Activated CD8-positive, alpha-beta memory T cell treated with anti-CD3 and anti-CD28 coated beads for 24 hours (primary cell): ENCODE data around the gene VWCE.
"Not testable (repeated sequence)": the region's sequence is repeated elsewhere in the genome, so short reads cannot be mapped to it uniquely, and the experiment has no call there.

Source experiments
- DNase-seq: peaks from one replicate; pipeline ENCODE4 v3.0.0-alpha.2; 2020

The VWCE gene

GRCh38 chr11:61250796-61251765 lies 44.0 kb downstream of the VWCE start:
- not testable (repeated sequence) for DNase-seq

GRCh38 chr11:61249201-61249600 lies 45.9 kb downstream of the VWCE start:
- not testable (repeated sequence) for DNase-seq

GRCh38 chr11:61248071-61248470 lies 47.0 kb downstream of the VWCE start:
- DNase-seq: not testable (repeated sequence)

GRCh38 chr11:61245284-61245964 lies 49.7 kb downstream of the VWCE start:
- DNase-seq: not testable (repeated sequence)

GRCh38 chr11:61241526-61241925 lies 53.6 kb downstream of the VWCE start:
- not testable (repeated sequence) for DNase-seq

- not testable (repeated sequence) for DNase-seq
Observed at GRCh38 chr11:61240875-61241274, 54.2 kb downstream of the VWCE start, which contains the start of gene PGA5. Gene PGA5, plus strand, starts transcription at chr11:61241175. Its CDS starts 52 bp downstream, at chr11:61241227.

GRCh38 chr11:61240288-61240687 lies 54.8 kb downstream of the VWCE start:
- DNase-seq: not testable (repeated sequence)

GRCh38 chr11:61237130-61237529 lies 58.0 kb downstream of the VWCE start:
- not testable (repeated sequence) for DNase-seq

- not testable (repeated sequence) for DNase-seq
Observed at GRCh38 chr11:61232548-61233145, 62.5 kb downstream of the VWCE start.

GRCh38 chr11:61231585-61231984 lies 63.5 kb downstream of the VWCE start:
- not testable (repeated sequence) for DNase-seq

- DNase-seq: not testable (repeated sequence)
Observed at GRCh38 chr11:61231033-61231432, 64.1 kb downstream of the VWCE start.

- not testable (repeated sequence) for DNase-seq
Observed at GRCh38 chr11:61229458-61229857, 65.7 kb downstream of the VWCE start.

- not testable (repeated sequence) for DNase-seq
Observed at GRCh38 chr11:61226457-61227137, 68.5 kb downstream of the VWCE start.

GRCh38 chr11:61222692-61223091 lies 72.4 kb downstream of the VWCE start:
- not testable (repeated sequence) for DNase-seq

GRCh38 chr11:61222047-61222446 lies 73.1 kb downstream of the VWCE start, which contains the start of gene PGA4:
Gene PGA4, plus strand, starts transcription at chr11:61222347. Its CDS starts 54 bp downstream, at chr11:61222401.
- DNase-seq: not testable (repeated sequence)

- not testable (repeated sequence) for DNase-seq
Observed at GRCh38 chr11:61219016-61219415, 76.1 kb downstream of the VWCE start.

- DNase-seq: not testable (repeated sequence)
Observed at GRCh38 chr11:61218306-61218705, 76.8 kb downstream of the VWCE start.

- DNase-seq: not testable (repeated sequence)
Observed at GRCh38 chr11:61213711-61214324, 81.3 kb downstream of the VWCE start.

GRCh38 chr11:61212202-61212601 lies 82.9 kb downstream of the VWCE start:
- not testable (repeated sequence) for DNase-seq

- not testable (repeated sequence) for DNase-seq
Observed at GRCh38 chr11:61211327-61211952, 83.7 kb downstream of the VWCE start.

GRCh38 chr11:61210629-61211028 lies 84.5 kb downstream of the VWCE start:
- not testable (repeated sequence) for DNase-seq
